MCF 10A (cell line): ENCODE data around the gene ZDHHC20. TPM values are rescaled to one million over a fixed set of nuclear protein-coding genes. Genes with fewer than 3 reads are reported as not detected.

Experiments
- BruUV-seq: library from RNA; stranded (reverse); fragments of 400-500 nt; replicated peaks from 2 replicates; lab custom pipeline; 2021; lab: Mats Ljungman, UMichigan
- CTCF ChIA-PET: fragments of 300-600 bp; sonication (Branson Sonifier 250); formaldehyde crosslinking; extraction: SDS; loops from one replicate; lab custom pipeline; 2021; ENCODE audit warnings: antibody characterized with exemption, inconsistent platforms; lab: Yijun Ruan, JAX
- POLR2A ChIA-PET: fragments of 300-600, 350-650 bp; sonication (Branson Sonifier 250); formaldehyde crosslinking; extraction: SDS; loops from one replicate; lab custom pipeline; 2020; ENCODE audit warnings: antibody characterized with exemption, inconsistent platforms; lab: Yijun Ruan, JAX
- DNase-seq: peaks from one replicate; pipeline ENCODE4 v3.0.0-alpha.2; 2018; ENCODE audit not compliant: unreplicated experiment
- H3K27ac Mint-ChIP-seq: one replicate; pipeline ENCODE4 v1.8.0; 2022; ENCODE audit warnings: mild to moderate bottlenecking, low read depth, mixed read lengths; ENCODE audit not compliant: unreplicated experiment
- H3K27me3 Mint-ChIP-seq: one replicate; pipeline ENCODE4 v1.8.0; 2022; ENCODE audit warnings: mixed read lengths; ENCODE audit not compliant: insufficient read depth, unreplicated experiment
- H3K36me3 Mint-ChIP-seq: one replicate; pipeline ENCODE4 v1.8.0; 2022; ENCODE audit warnings: mild to moderate bottlenecking, moderate library complexity, mixed read lengths; ENCODE audit not compliant: insufficient read depth, unreplicated experiment
- H3K4me1 Mint-ChIP-seq: one replicate; pipeline ENCODE4 v1.8.0; 2022; ENCODE audit warnings: mixed read lengths; ENCODE audit not compliant: insufficient read depth, unreplicated experiment
- H3K4me3 Mint-ChIP-seq: one replicate; pipeline ENCODE4 v1.8.0; 2022; ENCODE audit warnings: mild to moderate bottlenecking, moderate library complexity, mixed read lengths; ENCODE audit not compliant: unreplicated experiment
- H3K9me3 Mint-ChIP-seq: one replicate; pipeline ENCODE4 v1.8.0; 2022; ENCODE audit warnings: mixed read lengths; ENCODE audit not compliant: unreplicated experiment
- CTCF ChIP-seq: fragments of 200-600 bp; IDR thresholded peaks from one replicate; pipeline ENCODE4 v1.8.0; 2022; ENCODE audit warnings: antibody characterized with exemption, mild to moderate bottlenecking; ENCODE audit not compliant: unreplicated experiment
- intact Hi-C: fragments of 100-400 bp; cut with micrococcal nuclease; formaldehyde crosslinking; loops from 2 replicates; pipeline ENCODE4 v1.14.1; 2022
- total RNA-seq: library from RNA; stranded (reverse); gene quantifications from 2 replicates; pipeline ENCODE4 v1.2.3, GENCODE V29; 2022

ZDHHC20 gene
- total RNA-seq, 1 experiment from 2014 or later: 42.2 TPM

- Mint-ChIP-seq H3K36me3 (no peaks in the 10 kb centered on the region), H3K27ac (no peak overlapping the region), H3K9me3 (no peaks in the 10 kb centered on the region), H3K27me3 (no peaks in the 10 kb centered on the region), H3K4me3 (no peak overlapping the region), H3K4me1 (no peaks in the 10 kb centered on the region)
- ChIA-PET CTCF (interaction anchor here (0.9 to 1.1 kb wide), 2 partner anchors 10 to 130 kb away, joined by 3 to 6 read pairs; no protein-coding TSS in a partner anchor), POLR2A (no interaction called here)
- DNase-seq: no peak
- BruUV-seq: no TSS peak
- intact Hi-C loops: no loop called here
- no peak for TF ChIP-seq CTCF
These were observed 111.3 kb downstream of the ZDHHC20 start for GRCh38 chr13:21347753-21348318.

- intact Hi-C loops: no loop called here
- Mint-ChIP-seq H3K4me3 (no peak overlapping the region), H3K4me1 (no peaks in the 10 kb centered on the region), H3K9me3 (no peaks in the 10 kb centered on the region), H3K36me3 (no peaks in the 10 kb centered on the region), H3K27ac (no peak overlapping the region), H3K27me3 (no peaks in the 10 kb centered on the region)
- BruUV-seq: no TSS peak
- POLR2A ChIA-PET: no interaction called here
- no peak for DNase-seq
- no peak for TF ChIP-seq CTCF
- CTCF ChIA-PET: interaction anchor here (0.8 kb wide), 1 partner anchor 132 kb away, joined by 3 read pairs; no protein-coding TSS in a partner anchor
These were observed 114.4 kb downstream of the ZDHHC20 start for GRCh38 chr13:21344662-21345176.

- Mint-ChIP-seq H3K4me3 (no peak overlapping the region), H3K36me3 (no peaks in the 10 kb centered on the region), H3K27ac (no peak overlapping the region), H3K9me3 (no peaks in the 10 kb centered on the region), H3K4me1 (no peaks in the 10 kb centered on the region), H3K27me3 (no peaks in the 10 kb centered on the region)
- CTCF ChIA-PET: interaction anchor here (0.6 to 0.9 kb wide), 2 partner anchors 133 to 273 kb away, joined by 3 read pairs; no protein-coding TSS in a partner anchor
- POLR2A ChIA-PET: interaction anchor here (0.6 kb wide), 2 partner anchors 39 to 1635 kb away, joined by 3 read pairs; no protein-coding TSS in a partner anchor
- no peak for TF ChIP-seq CTCF
- BruUV-seq: no TSS peak
- intact Hi-C loops: no loop called here
- no peak for DNase-seq
These were observed 115.4 kb downstream of the ZDHHC20 start for GRCh38 chr13:21343659-21344058.

DNA sequence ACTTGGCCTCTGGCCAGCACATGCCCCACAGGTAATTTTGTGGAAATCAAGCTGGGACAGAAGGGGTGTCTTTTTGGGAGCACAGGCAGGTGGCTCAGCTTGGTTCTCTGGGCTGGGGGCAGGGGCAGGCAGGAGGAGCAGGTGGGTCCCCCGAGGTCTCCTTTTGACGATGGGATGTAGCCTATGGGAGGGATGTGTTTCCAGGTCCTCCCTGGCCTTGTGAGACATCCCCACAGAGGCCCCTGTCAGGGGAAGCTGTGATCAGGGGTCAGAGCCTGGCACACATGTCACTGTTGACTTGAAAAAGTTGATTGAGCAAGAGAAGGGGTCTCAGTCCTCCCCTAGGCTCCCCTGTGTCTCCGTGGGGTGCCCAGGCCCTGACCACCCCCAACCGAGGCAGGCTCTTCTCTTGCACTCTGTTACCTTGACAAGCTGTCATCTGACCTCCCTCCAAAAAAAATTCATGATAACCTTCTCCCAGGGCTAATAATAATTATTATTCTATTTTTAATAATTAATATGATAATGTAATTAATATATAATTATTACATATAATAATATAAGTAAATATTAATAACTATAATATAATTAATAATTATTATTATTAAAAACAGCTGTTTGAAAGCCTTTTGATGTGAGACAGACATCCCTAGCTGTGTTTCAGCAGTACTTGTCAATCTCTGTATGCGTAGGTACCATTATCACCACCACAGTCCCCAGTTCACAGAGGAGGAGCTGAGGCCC lies 116.2 kb downstream of the ZDHHC20 start:
- TF ChIP-seq CTCF: no peak
- CTCF ChIA-PET: interaction anchor here (0.6 to 0.9 kb wide), 2 partner anchors 134 to 273 kb away, joined by 3 read pairs; no protein-coding TSS in a partner anchor
- H3K27me3 Mint-ChIP-seq: no peaks in the 10 kb centered on the region

More for the DNA sequence above, 116.2 kb downstream of the ZDHHC20 start:
- Mint-ChIP-seq H3K9me3 (no peaks in the 10 kb centered on the region), H3K4me1 (no peaks in the 10 kb centered on the region), H3K36me3 (no peaks in the 10 kb centered on the region), H3K4me3 (no peak overlapping the region), H3K27ac (no peak overlapping the region)
- POLR2A ChIA-PET: no interaction called here
- DNase-seq: no peak
- intact Hi-C loops: no loop called here
- BruUV-seq: no TSS peak
